HFFc6 (cell line): Measurements from ENCODE around the gene AHR. TPM values are rescaled to one million over a fixed set of nuclear protein-coding genes. Genes with fewer than 3 reads are reported as not detected.
A peak's percentile ranks its signal among the peaks of the same experiment; 100 is the strongest.

Source experiments
- DNase-seq: peaks from one replicate; pipeline ENCODE4 v3.0.0-alpha.2; 2018
- H3K27ac Mint-ChIP-seq: 2 replicates; pipeline ENCODE4 v1.8.0; 2020; ENCODE audit warnings: mild to moderate bottlenecking, mixed read lengths
- H3K27me3 Mint-ChIP-seq: 2 replicates; pipeline ENCODE4 v1.8.0; 2021; ENCODE audit warnings: mild to moderate bottlenecking, moderate library complexity, mixed read lengths; ENCODE audit not compliant: insufficient read depth
- H3K36me3 Mint-ChIP-seq: 2 replicates; pipeline ENCODE4 v1.8.0; 2021; ENCODE audit warnings: low read depth, mixed read lengths
- H3K4me1 Mint-ChIP-seq: 2 replicates; pipeline ENCODE4 v1.8.0; 2020; ENCODE audit warnings: low read depth, mixed read lengths
- H3K4me3 Mint-ChIP-seq: 2 replicates; pipeline ENCODE4 v1.8.0; 2020; ENCODE audit warnings: mild to moderate bottlenecking, moderate library complexity, mixed read lengths
- H3K9me3 Mint-ChIP-seq: 2 replicates; pipeline ENCODE4 v1.8.0; 2020; ENCODE audit warnings: mild to moderate bottlenecking, mixed read lengths
- total RNA-seq, 6 experiments: library from RNA; stranded (reverse); fragmentation: NEBNext Ultra II Directional; extraction: Animal tissue kit (Norgen Biotek cat#: 25700); gene quantifications; 2 replicates in 1 of 6; 3 replicates in 5 of 6; pipeline ENCODE4 v1.2.3, GENCODE V29; 2021
- TF ChIP-seq, protein P1 (sequence below): fragments of 200-600 bp; sonication (generic); IDR thresholded peaks from 2 replicates; pipeline ENCODE4 v1.5.0; 2021; ENCODE audit warnings: antibody characterized with exemption, mild to moderate bottlenecking

The AHR gene
- total RNA-seq, 6 experiments from 2014 or later: 35.8 to 57.2 (median 47.4) TPM

- Mint-ChIP-seq H3K27me3 (no peaks in the 10 kb centered on the region), H3K9me3 (no peaks in the 10 kb centered on the region), H3K36me3 (no peaks in the 10 kb centered on the region; the same call in 1 of the 2 replicates), H3K4me1 (0 out of 2 replicates have a peak, but pooled peaks cover 6% of the 10 kb centered on the region), H3K27ac (peak overlapping the region; percentile 35), H3K4me3 (peak overlapping the region; percentile 63)
- TF ChIP-seq, protein P1, sequence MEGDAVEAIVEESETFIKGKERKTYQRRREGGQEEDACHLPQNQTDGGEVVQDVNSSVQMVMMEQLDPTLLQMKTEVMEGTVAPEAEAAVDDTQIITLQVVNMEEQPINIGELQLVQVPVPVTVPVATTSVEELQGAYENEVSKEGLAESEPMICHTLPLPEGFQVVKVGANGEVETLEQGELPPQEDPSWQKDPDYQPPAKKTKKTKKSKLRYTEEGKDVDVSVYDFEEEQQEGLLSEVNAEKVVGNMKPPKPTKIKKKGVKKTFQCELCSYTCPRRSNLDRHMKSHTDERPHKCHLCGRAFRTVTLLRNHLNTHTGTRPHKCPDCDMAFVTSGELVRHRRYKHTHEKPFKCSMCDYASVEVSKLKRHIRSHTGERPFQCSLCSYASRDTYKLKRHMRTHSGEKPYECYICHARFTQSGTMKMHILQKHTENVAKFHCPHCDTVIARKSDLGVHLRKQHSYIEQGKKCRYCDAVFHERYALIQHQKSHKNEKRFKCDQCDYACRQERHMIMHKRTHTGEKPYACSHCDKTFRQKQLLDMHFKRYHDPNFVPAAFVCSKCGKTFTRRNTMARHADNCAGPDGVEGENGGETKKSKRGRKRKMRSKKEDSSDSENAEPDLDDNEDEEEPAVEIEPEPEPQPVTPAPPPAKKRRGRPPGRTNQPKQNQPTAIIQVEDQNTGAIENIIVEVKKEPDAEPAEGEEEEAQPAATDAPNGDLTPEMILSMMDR: no peak
- DNase-seq: no peak
Measured at GRCh38 chr7:17305387-17306171, 7.1 kb downstream of the AHR start.

GRCh38 chr7:17307000-17307399 is 8.5 kb downstream of the AHR start:
- Mint-ChIP-seq H3K27ac (no peak overlapping the region), H3K4me1 (0 out of 2 replicates have a peak, but pooled peaks cover 6% of the 10 kb centered on the region), H3K4me3 (no peak overlapping the region), H3K36me3 (peaks cover 5% of the 10 kb centered on the region; the same call in 1 of the 2 replicates), H3K27me3 (no peaks in the 10 kb centered on the region), H3K9me3 (no peaks in the 10 kb centered on the region)
- TF ChIP-seq, protein P1: no peak
- no peak for DNase-seq

DNA sequence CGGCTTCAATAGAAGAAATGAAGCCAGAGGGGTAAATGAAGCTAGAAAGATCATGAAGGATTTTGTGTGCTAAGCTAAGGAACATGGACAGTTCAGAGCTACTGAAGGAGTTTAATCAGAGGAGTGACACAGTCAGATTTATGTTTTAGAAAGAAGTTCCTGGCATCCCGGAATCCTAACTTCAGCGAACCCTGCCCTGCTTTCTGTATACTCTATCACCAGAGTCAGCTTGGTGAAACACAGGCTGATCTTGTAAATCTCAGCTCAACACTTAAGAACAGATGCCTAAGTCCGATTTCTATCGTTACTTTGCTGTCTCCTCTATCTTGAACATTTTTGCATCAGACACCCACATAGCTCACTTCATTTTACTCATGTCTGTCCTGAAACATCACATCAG is 9.1 kb downstream of the AHR start:
- 0 out of 2 replicates have a peak, but pooled peaks cover 7% of the 10 kb centered on the region for H3K4me1 Mint-ChIP-seq
- TF ChIP-seq, protein P1: no peak
- no peak for DNase-seq

GRCh38 chr7:17307969-17308648 is 9.7 kb downstream of the AHR start:
- TF ChIP-seq, protein P1: no peak
- Mint-ChIP-seq H3K9me3 (no peaks in the 10 kb centered on the region), H3K27me3 (no peaks in the 10 kb centered on the region), H3K36me3 (peaks cover 9% of the 10 kb centered on the region; the same call in 1 of the 2 replicates), H3K4me3 (no peak overlapping the region), H3K27ac (no peak overlapping the region), H3K4me1 (peaks cover 12% of the 10 kb centered on the region; the same call in 1 of the 2 replicates)
- no peak for DNase-seq

More for the DNA sequence above, 9.1 kb downstream of the AHR start:
- peaks cover 5% of the 10 kb centered on the region; the same call in 1 of the 2 replicates for H3K36me3 Mint-ChIP-seq
- no peak overlapping the region for H3K27ac Mint-ChIP-seq
- no peaks in the 10 kb centered on the region for H3K27me3 Mint-ChIP-seq
- no peaks in the 10 kb centered on the region for H3K9me3 Mint-ChIP-seq
- no peak overlapping the region for H3K4me3 Mint-ChIP-seq

DNA sequence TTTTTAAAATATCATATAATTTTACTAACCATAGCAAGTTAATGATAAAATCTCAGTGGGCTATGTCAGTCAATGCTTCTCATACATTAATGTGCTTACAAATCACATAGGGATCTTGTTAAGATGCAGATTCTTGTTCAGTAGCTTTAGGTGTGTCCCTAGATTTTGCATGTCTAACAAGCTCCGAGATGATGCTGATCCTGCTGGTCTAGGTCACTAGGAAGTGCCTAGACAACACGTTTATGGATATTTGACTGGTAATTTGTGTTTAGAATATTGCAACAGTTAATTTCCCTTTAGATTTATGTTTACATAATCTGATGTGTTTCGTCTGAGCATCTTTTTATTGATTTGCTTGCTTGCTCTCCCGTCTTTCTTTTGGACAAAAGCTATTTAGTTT is 12.7 kb downstream of the AHR start:
- no peak overlapping the region for H3K27ac Mint-ChIP-seq

More for the DNA sequence above, 12.7 kb downstream of the AHR start:
- Mint-ChIP-seq H3K4me3 (no peak overlapping the region), H3K27me3 (no peaks in the 10 kb centered on the region), H3K36me3 (peaks cover 18% of the 10 kb centered on the region), H3K9me3 (no peaks in the 10 kb centered on the region), H3K4me1 (peaks cover 31% of the 10 kb centered on the region)
- TF ChIP-seq, protein P1: no peak
- no peak for DNase-seq
